ENCODE measurements around the gene DYNLT4.

DYNLT4 gene

GRCh38 chr1:44780583-44781121, 26.5 kb downstream of the DYNLT4 start:
- Histone ChIP-seq H3K4me3 (ENCODE audit: low read depth, low read length) (no peak overlapping the region), H3K27ac (no peak overlapping the region), H3K36me3 (peaks cover 58% of the 10 kb centered on the region)

GRCh38 chr1:44778705-44779576, 28.2 kb downstream of the DYNLT4 start:
- peaks cover 58% of the 10 kb centered on the region for H3K36me3 ChIP-seq
- H3K27me3 ChIP-seq (ENCODE audit: insufficient read depth, low read depth, severe bottlenecking), result no peaks in the 10 kb centered on the region
- no peak for TF ChIP-seq CTCF (IDR thresholded peaks at IDR 0.05; ENCODE audit: low read depth, low read length)
- no peaks in the 10 kb centered on the region for H3K9me3 ChIP-seq (ENCODE audit: severe bottlenecking)
- H3K4me3 ChIP-seq (ENCODE audit: low read depth, low read length), result no peak overlapping the region
- no peak overlapping the region for H3K27ac ChIP-seq
- no peak for DNase-seq

More at GRCh38 chr1:44780583-44781121, 26.5 kb downstream of the DYNLT4 start:
- TF ChIP-seq CTCF (IDR thresholded peaks at IDR 0.05; ENCODE audit: low read depth, low read length), result no peak
- Histone ChIP-seq H3K27me3 (ENCODE audit: insufficient read depth, low read depth, severe bottlenecking) (no peaks in the 10 kb centered on the region), H3K9me3 (ENCODE audit: severe bottlenecking) (no peaks in the 10 kb centered on the region)
- DNase-seq, result no peak

- H3K9me3 ChIP-seq (ENCODE audit: severe bottlenecking), result no peaks in the 10 kb centered on the region
- no peak overlapping the region for H3K4me3 ChIP-seq (ENCODE audit: low read depth, low read length)
- peaks cover 58% of the 10 kb centered on the region for H3K36me3 ChIP-seq
- no peak for DNase-seq
- no peak overlapping the region for H3K27ac ChIP-seq
- TF ChIP-seq CTCF (IDR thresholded peaks at IDR 0.05; ENCODE audit: low read depth, low read length), result no peak
- H3K27me3 ChIP-seq (ENCODE audit: insufficient read depth, low read depth, severe bottlenecking), result no peaks in the 10 kb centered on the region
Observed at GRCh38 chr1:44777969-44778635, 29.0 kb downstream of the DYNLT4 start.

- H3K9me3 ChIP-seq (ENCODE audit: severe bottlenecking), result no peaks in the 10 kb centered on the region
- no peak for TF ChIP-seq CTCF (IDR thresholded peaks at IDR 0.05; ENCODE audit: low read depth, low read length)
- H3K27me3 ChIP-seq (ENCODE audit: insufficient read depth, low read depth, severe bottlenecking), result no peaks in the 10 kb centered on the region
- H3K4me3 ChIP-seq (ENCODE audit: low read depth, low read length), result no peak overlapping the region
- DNase-seq, result no peak
- H3K36me3 ChIP-seq, result peaks cover 58% of the 10 kb centered on the region
- no peak overlapping the region for H3K27ac ChIP-seq
Observed at GRCh38 chr1:44777547-44777946, 29.6 kb downstream of the DYNLT4 start.

- Histone ChIP-seq H3K4me3 (ENCODE audit: low read depth, low read length) (peak overlapping the region; percentile 73), H3K27ac (peak overlapping the region; percentile 82; the same call in 1 of the 2 replicates), H3K36me3 (peaks cover 56% of the 10 kb centered on the region), H3K27me3 (ENCODE audit: insufficient read depth, low read depth, severe bottlenecking) (no peaks in the 10 kb centered on the region), H3K9me3 (ENCODE audit: severe bottlenecking) (no peaks in the 10 kb centered on the region)
- no peak for TF ChIP-seq CTCF (IDR thresholded peaks at IDR 0.05; ENCODE audit: low read depth, low read length)
- no peak for DNase-seq
Observed at GRCh38 chr1:44776730-44777068, 30.5 kb downstream of the DYNLT4 start.
